Measurements from ENCODE around the gene OCLN. TPM values are rescaled to one million over a fixed set of nuclear protein-coding genes. Genes with fewer than 3 reads are reported as not detected.
"Not testable (repeated sequence)": the region's sequence is repeated elsewhere in the genome, so short reads cannot be mapped to it uniquely, and the experiment has no call there.

Gene OCLN
- total RNA-seq, 2 experiments from 2014 or later: 5.5 to 6.8 TPM

- H3K9me3 ChIP-seq (ENCODE audit: control insufficient read depth in 1 of 2, insufficient read depth in 1 of 2, low read length in 2 of 2); H3K36me3 Mint-ChIP-seq (ENCODE audit: low read depth); DNase-seq; H3K4me3 Mint-ChIP-seq; ATAC-seq (ENCODE audit: poor library complexity); CTCF ChIA-PET; H3K27ac ChIP-seq (ENCODE audit: low read depth in 1 of 2, low read length in 2 of 2); H3K4me1 ChIP-seq (ENCODE audit: insufficient read depth, low read length); POLR2A ChIA-PET; H3K27ac Mint-ChIP-seq; H3K27me3 Mint-ChIP-seq; H3K36me3 ChIP-seq (ENCODE audit: insufficient read depth, low read length); intact Hi-C loops (cut with DNase I, micrococcal nuclease); H3K9me3 Mint-ChIP-seq; H3K27me3 ChIP-seq (ENCODE audit: control insufficient read depth in 1 of 2, insufficient read depth in 2 of 2, low read length in 2 of 2); H3K4me1 Mint-ChIP-seq (ENCODE audit: low read depth); H3K4me3 ChIP-seq (ENCODE audit: low read length): not testable (repeated sequence)
Observed at GRCh38 chr5:69596114-69596840, 103.7 kb downstream of the OCLN start.

GRCh38 chr5:69601947-69602346 lies 109.4 kb downstream of the OCLN start:
- H3K4me3 Mint-ChIP-seq; CTCF ChIA-PET; H3K9me3 ChIP-seq (ENCODE audit: control insufficient read depth in 1 of 2, insufficient read depth in 1 of 2, low read length in 2 of 2): not testable (repeated sequence)

DNA sequence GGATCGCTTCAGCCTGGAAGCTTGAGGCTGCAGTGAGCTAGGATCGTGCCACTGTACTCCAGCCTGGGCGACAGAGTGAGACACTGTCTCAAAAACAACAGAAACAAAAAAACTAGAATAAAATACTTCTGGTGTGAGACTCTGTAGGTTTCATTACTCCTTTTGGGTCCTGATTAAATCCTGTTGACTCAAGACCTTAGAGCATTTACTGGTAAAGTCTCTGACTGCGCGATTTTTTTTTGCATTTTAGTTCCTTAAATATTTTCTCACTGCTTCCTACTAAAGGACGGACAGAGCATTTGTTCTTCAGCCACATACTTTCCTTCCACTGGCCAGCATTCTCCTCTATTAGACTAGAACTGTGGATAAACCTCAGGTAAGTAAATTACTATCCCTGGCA lies 114.2 kb downstream of the OCLN start:
- H3K27ac ChIP-seq (ENCODE audit: low read depth in 1 of 2, low read length in 2 of 2); H3K27me3 ChIP-seq (ENCODE audit: control insufficient read depth in 1 of 2, insufficient read depth in 2 of 2, low read length in 2 of 2); POLR2A ChIA-PET; H3K9me3 ChIP-seq (ENCODE audit: control insufficient read depth in 1 of 2, insufficient read depth in 1 of 2, low read length in 2 of 2); H3K4me1 Mint-ChIP-seq (ENCODE audit: low read depth); H3K4me3 Mint-ChIP-seq; H3K27ac Mint-ChIP-seq; H3K27me3 Mint-ChIP-seq; H3K4me1 ChIP-seq (ENCODE audit: insufficient read depth, low read length); H3K4me3 ChIP-seq (ENCODE audit: low read length); H3K36me3 ChIP-seq (ENCODE audit: insufficient read depth, low read length); H3K9me3 Mint-ChIP-seq; ATAC-seq (ENCODE audit: poor library complexity); CTCF ChIA-PET; H3K36me3 Mint-ChIP-seq (ENCODE audit: low read depth); DNase-seq; intact Hi-C loops (cut with DNase I, micrococcal nuclease): not testable (repeated sequence)

More at GRCh38 chr5:69601947-69602346, 109.4 kb downstream of the OCLN start:
- H3K36me3 ChIP-seq (ENCODE audit: insufficient read depth, low read length); H3K27ac ChIP-seq (ENCODE audit: low read depth in 1 of 2, low read length in 2 of 2); intact Hi-C loops (cut with DNase I, micrococcal nuclease); H3K9me3 Mint-ChIP-seq; H3K27me3 ChIP-seq (ENCODE audit: control insufficient read depth in 1 of 2, insufficient read depth in 2 of 2, low read length in 2 of 2); H3K4me1 Mint-ChIP-seq (ENCODE audit: low read depth); H3K36me3 Mint-ChIP-seq (ENCODE audit: low read depth); POLR2A ChIA-PET; H3K27ac Mint-ChIP-seq; ATAC-seq (ENCODE audit: poor library complexity); H3K4me1 ChIP-seq (ENCODE audit: insufficient read depth, low read length); DNase-seq; H3K27me3 Mint-ChIP-seq; H3K4me3 ChIP-seq (ENCODE audit: low read length): not testable (repeated sequence)

Other genes starting within 250 kb of the OCLN start
- 1 to 10 TPM; 5.6 to 6.4 TPM for gene CCDC125, start 160.0 kb upstream of the OCLN start, total RNA-seq
- gene AK6, start 123.3 kb upstream of the OCLN start, total RNA-seq: 10 to 100 TPM in 1 of 2 experiments, 1 to 10 TPM in 1; 8.2 to 10.6 TPM
- 10 to 100 TPM; 53.8 to 54.2 TPM for gene TAF9, start 123.3 kb upstream of the OCLN start, total RNA-seq
- gene RAD17, start 123.0 kb upstream of the OCLN start, total RNA-seq: 10 to 100 TPM; 15.7 to 19.1 TPM
- gene MARVELD2, start 77.7 kb upstream of the OCLN start, total RNA-seq: under 1 TPM; 0.14 to 0.19 TPM
- 10 to 100 TPM; 10.7 to 12.7 TPM for gene GTF2H2C, start 67.4 kb downstream of the OCLN start, total RNA-seq

Data from CD4-positive, alpha-beta T cell (primary cell).